Measurements from ENCODE around the gene HYCC1.
"Not testable (repeated sequence)": the region's sequence is repeated elsewhere in the genome, so short reads cannot be mapped to it uniquely, and the experiment has no call there.

HYCC1 gene

GRCh38 chr7:23013715-23014649 lies at the start of gene HYCC1:
Gene HYCC1 (minus strand): TSS chr7:23014130. CDS start chr7:22991111, 23,019 bp downstream.
- DNase-seq, result peak; percentile 95

- no peak for DNase-seq
Measured at GRCh38 chr7:23062452-23062851, 48.5 kb upstream of the HYCC1 start.

- DNase-seq, result no peak
Measured at GRCh38 chr7:23061327-23061726, 47.4 kb upstream of the HYCC1 start.

- no peak for DNase-seq
Measured at GRCh38 chr7:23058408-23059096, 44.6 kb upstream of the HYCC1 start.

GRCh38 chr7:23055582-23056178 lies 41.8 kb upstream of the HYCC1 start:
- DNase-seq, result peak; percentile 30

GRCh38 chr7:23051124-23051485 lies 37.2 kb upstream of the HYCC1 start:
- not testable (repeated sequence) for DNase-seq

GRCh38 chr7:23046336-23046735 lies 32.4 kb upstream of the HYCC1 start:
- DNase-seq, result not testable (repeated sequence)

- not testable (repeated sequence) for DNase-seq
Measured at GRCh38 chr7:23045086-23045485, 31.2 kb upstream of the HYCC1 start.

GRCh38 chr7:23044581-23044980 lies 30.7 kb upstream of the HYCC1 start:
- DNase-seq, result no peak

GRCh38 chr7:23043441-23043840 lies 29.5 kb upstream of the HYCC1 start:
- DNase-seq, result no peak

GRCh38 chr7:23039674-23040073 lies 25.7 kb upstream of the HYCC1 start:
- DNase-seq, result not testable (repeated sequence)

- DNase-seq, result not testable (repeated sequence)
Measured at GRCh38 chr7:23035542-23036371, 21.8 kb upstream of the HYCC1 start.

GRCh38 chr7:23027261-23027660 lies 13.3 kb upstream of the HYCC1 start:
- DNase-seq, result no peak

GRCh38 chr7:23026164-23026563 lies 12.2 kb upstream of the HYCC1 start:
- DNase-seq, result no peak

- DNase-seq, result no peak
Measured at GRCh38 chr7:23024454-23024853, 10.5 kb upstream of the HYCC1 start.

GRCh38 chr7:23022851-23023250 lies 8.9 kb upstream of the HYCC1 start:
- no peak for DNase-seq

- no peak for DNase-seq
Measured at GRCh38 chr7:23022258-23022769, 8.4 kb upstream of the HYCC1 start.

GRCh38 chr7:23021596-23021995 lies 7.7 kb upstream of the HYCC1 start:
- DNase-seq, result no peak

- DNase-seq, result no peak
Measured at GRCh38 chr7:23020742-23021401, 6.9 kb upstream of the HYCC1 start.

GRCh38 chr7:23018750-23019149 lies 4.8 kb upstream of the HYCC1 start:
- no peak for DNase-seq

GRCh38 chr7:23017309-23017708 lies 3.4 kb upstream of the HYCC1 start:
- DNase-seq, result no peak

All from NCI-H526 treated with DMSO at 0.1 percent for 48 hours (cell line).